K562 (cell line): ENCODE data around the gene UBE2L6. TPM values are rescaled to one million over a fixed set of nuclear protein-coding genes. Genes with fewer than 3 reads are reported as not detected.

Experiments used
- AFF1 ChIP-seq, 2 experiments: fragments of 450-650 bp; IDR thresholded peaks; 2 replicates each; pipeline ENCODE4 v1.6.1; 2018; ENCODE audit warnings: mild to moderate bottlenecking in 2 of 2, low read depth in 1 of 2; ENCODE audit not compliant: partially characterized antibody in 2 of 2
- CCAR2 ChIP-seq: fragments of 200-400 bp; formaldehyde crosslinking; IDR thresholded peaks from 2 replicates; pipeline ENCODE4 v1.6.1; 2017; ENCODE audit warnings: mild to moderate bottlenecking, low read depth, low read length
- CREB1 ChIP-seq, 2 experiments: sonication (generic) in 1 of 2; formaldehyde crosslinking in 1 of 2; IDR thresholded peaks; 2 replicates each; pipeline versions ENCODE4 v1.6.1 to v1.8.0; 2012 to 2022; ENCODE audit warnings: inconsistent platforms in 1 of 2, mild to moderate bottlenecking in 1 of 2, missing genetic modification reagents in 1 of 2, moderate library complexity in 1 of 2
- EWSR1 ChIP-seq: fragments of 450-650 bp; IDR thresholded peaks from 2 replicates; pipeline ENCODE4 v1.6.1; 2018; ENCODE audit warnings: borderline replicate concordance, mild to moderate bottlenecking, low read depth, moderate library complexity; ENCODE audit not compliant: partially characterized antibody
- GATAD2A ChIP-seq: fragments of 450-650 bp; IDR thresholded peaks from 2 replicates; pipeline ENCODE4 v1.6.1; 2017
- ILF3 ChIP-seq: fragments of 450-650 bp; IDR thresholded peaks from 2 replicates; pipeline ENCODE4 v1.6.1; 2018; ENCODE audit warnings: antibody characterized with exemption, mild to moderate bottlenecking, moderate library complexity, borderline replicate concordance
- MCM2 ChIP-seq: fragments of 450-650 bp; IDR thresholded peaks from 2 replicates; pipeline ENCODE4 v1.6.1; 2017; ENCODE audit warnings: low read depth, mild to moderate bottlenecking
- MEF2A ChIP-seq: IDR thresholded peaks from 2 replicates; pipeline ENCODE4 v1.6.1; 2011; ENCODE audit warnings: low read depth, mild to moderate bottlenecking, low read length, moderate library complexity; ENCODE audit not compliant: control insufficient read depth
- MITF ChIP-seq: IDR thresholded peaks from 2 replicates; pipeline ENCODE4 v1.6.1; 2014; ENCODE audit warnings: antibody characterized with exemption
- NFXL1 ChIP-seq: fragments of 450-650 bp; formaldehyde crosslinking; IDR thresholded peaks from 2 replicates; pipeline ENCODE4 v1.4.0; 2021; ENCODE audit warnings: mild to moderate bottlenecking
- NR3C1 ChIP-seq: sonication (generic); formaldehyde crosslinking; IDR thresholded peaks from 2 replicates; pipeline ENCODE4 v1.8.1; 2022; ENCODE audit warnings: missing genetic modification reagents
- PKNOX1 ChIP-seq: fragments of 450-650 bp; IDR thresholded peaks from 2 replicates; pipeline ENCODE4 v1.6.1; 2016
- POLR2AphosphoS2 ChIP-seq: IDR thresholded peaks from 2 replicates; pipeline ENCODE4 v1.6.1; 2012; ENCODE audit warnings: low read length, improper control_type of control experiment
- RHOXF2B ChIP-seq: fragments of 250-450 bp; sonication (Bioruptor Pico); conservative IDR thresholded peaks from 2 replicates; pipeline ENCODE4 v1.5.1; 2021
- SAFB2 ChIP-seq: fragments of 200-400 bp; formaldehyde crosslinking; IDR thresholded peaks from 2 replicates; pipeline ENCODE4 v1.6.1; 2018; ENCODE audit warnings: borderline replicate concordance, low read length, low read depth, moderate library complexity; ENCODE audit not compliant: severe bottlenecking
- ZBTB8A ChIP-seq: fragments of 450-650 bp; IDR thresholded peaks from 2 replicates; pipeline ENCODE4 v1.6.1; 2018; ENCODE audit warnings: mild to moderate bottlenecking, moderate library complexity; ENCODE audit not compliant: partially characterized antibody
- ZC3H8 ChIP-seq: fragments of 450-650 bp; IDR thresholded peaks from 2 replicates; pipeline ENCODE4 v1.6.1; 2017
- ZNF785 ChIP-seq: fragments of 250-450 bp; sonication (Bioruptor Pico); IDR thresholded peaks from 2 replicates; pipeline ENCODE4 v1.4.0; 2020; ENCODE audit warnings: mild to moderate bottlenecking
- polyA plus RNA-seq, 8 experiments: library from polyadenylated mRNA; depleted of rRNA in 4 of 8; stranded (reverse) in 5 of 8; unstranded in 3 of 8; fragments of >200 nt; fragmentation: Nextera tagmentation in 2 of 8; fragmentation: Illumina TruSeq in 1 of 8; extraction: Ambion mirVana in 2 of 8; extraction: Trizol in 1 of 8; gene quantifications; 2 replicates each; pipeline versions ENCODE4 v1.2.1 to v1.2.3, GENCODE V29; 2011 to 2014; ENCODE audit warnings: inconsistent platforms in 1 of 8, missing spikeins in 1 of 8
- total RNA-seq, 7 experiments: library from RNA; depleted of rRNA in 6 of 7; stranded (reverse); fragments of >200 nt in 6 of 7; fragmentation: Illumina TruSeq in 2 of 7; extraction: Trizol in 2 of 7; gene quantifications; 2 replicates each; pipeline versions ENCODE4 v1.2.1 to v1.2.3, GENCODE V29; 2011 to 2021; ENCODE audit warnings: low replicate concordance in 1 of 7
- TF ChIP-seq, protein P1 (sequence below): fragments of 250-450 bp; sonication (Bioruptor Pico); IDR thresholded peaks from 2 replicates; pipeline ENCODE4 v1.5.0; 2021; ENCODE audit warnings: mild to moderate bottlenecking, borderline replicate concordance

UBE2L6 gene
- total and polyA plus RNA-seq, 9 of the 15 experiments (the other 6 are each of a cell fraction or from before 2014, with no cell fraction given), result 5.9 to 24.9 (median 9.7) TPM

DNA sequence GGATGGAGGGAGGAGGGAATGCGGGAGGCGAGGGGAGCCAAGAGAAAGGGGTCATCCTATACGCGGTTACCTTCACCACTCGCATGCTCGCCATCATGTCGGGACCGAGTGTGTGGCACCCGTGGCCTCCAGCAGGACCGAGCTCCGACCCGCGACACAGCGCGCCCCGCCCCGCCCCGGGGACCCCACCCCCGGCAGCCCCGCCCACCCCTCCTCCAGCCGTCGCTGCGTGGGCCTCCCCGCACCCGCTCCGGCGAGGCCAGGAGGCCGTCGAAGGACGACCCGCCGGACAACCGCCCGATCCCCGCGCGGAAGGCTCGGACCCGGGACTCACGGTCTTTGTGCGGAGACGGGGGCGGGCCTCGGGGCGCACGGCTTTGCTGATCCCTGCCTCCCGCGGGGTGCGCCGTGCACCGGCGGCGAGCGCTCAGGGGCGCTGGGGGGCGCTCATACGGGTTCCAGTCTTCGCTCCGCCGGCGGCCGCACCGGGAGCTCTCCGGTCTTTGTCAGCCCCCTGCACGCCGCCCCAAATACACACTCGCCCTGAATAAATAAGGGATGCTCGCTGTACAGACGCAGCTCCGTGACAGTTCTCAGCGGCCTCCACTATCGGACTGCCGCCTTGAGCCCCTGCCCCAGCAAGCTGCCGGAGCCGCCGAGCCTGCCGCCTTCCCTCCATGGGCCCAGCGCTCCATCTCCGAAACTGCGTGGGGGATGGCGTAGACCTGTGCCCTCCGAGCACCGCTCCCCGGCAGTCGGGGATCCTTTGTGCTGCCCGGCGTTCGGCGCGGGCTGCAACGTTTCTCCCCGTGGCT, at the start of gene UBE2L6 (continued):
- TF ChIP-seq CREB1 (IDR thresholded peaks at IDR 0.05) (no peak), CREB1 (CRISPR knock-in tag; IDR thresholded peaks at IDR 0.05) (0 out of 2 replicates have a peak, but pooled peaks have one; percentile 6), MCM2 (no peak), SAFB2 (no peak), MEF2A (no peak), POLR2AphosphoS2 (no peak), PKNOX1 (no peak), RHOXF2B (CRISPR knock-in tag) (no peak), NFXL1 (no peak), MITF (no peak), EWSR1 (no peak), NR3C1 (CRISPR knock-in tag) (no peak), AFF1 (IDR thresholded peaks at IDR 0.05; ENCODE audit: low read depth in 1 of 2, partially characterized antibody in 2 of 2) (no peak), ZBTB8A (no peak), ILF3 (no peak), ZC3H8 (no peak), ZNF785 (CRISPR knock-in tag) (no peak), CCAR2 (no peak), GATAD2A (peak; percentile 29; the same call in 1 of the 2 replicates)
- TF ChIP-seq, protein P1, sequence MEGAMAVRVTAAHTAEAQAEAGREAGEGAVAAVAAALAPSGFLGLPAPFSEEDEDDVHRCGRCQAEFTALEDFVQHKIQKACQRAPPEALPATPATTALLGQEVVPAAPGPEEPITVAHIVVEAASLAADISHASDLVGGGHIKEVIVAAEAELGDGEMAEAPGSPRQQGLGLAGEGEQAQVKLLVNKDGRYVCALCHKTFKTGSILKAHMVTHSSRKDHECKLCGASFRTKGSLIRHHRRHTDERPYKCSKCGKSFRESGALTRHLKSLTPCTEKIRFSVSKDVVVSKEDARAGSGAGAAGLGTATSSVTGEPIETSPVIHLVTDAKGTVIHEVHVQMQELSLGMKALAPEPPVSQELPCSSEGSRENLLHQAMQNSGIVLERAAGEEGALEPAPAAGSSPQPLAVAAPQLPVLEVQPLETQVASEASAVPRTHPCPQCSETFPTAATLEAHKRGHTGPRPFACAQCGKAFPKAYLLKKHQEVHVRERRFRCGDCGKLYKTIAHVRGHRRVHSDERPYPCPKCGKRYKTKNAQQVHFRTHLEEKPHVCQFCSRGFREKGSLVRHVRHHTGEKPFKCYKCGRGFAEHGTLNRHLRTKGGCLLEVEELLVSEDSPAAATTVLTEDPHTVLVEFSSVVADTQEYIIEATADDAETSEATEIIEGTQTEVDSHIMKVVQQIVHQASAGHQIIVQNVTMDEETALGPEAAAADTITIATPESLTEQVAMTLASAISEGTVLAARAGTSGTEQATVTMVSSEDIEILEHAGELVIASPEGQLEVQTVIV (CRISPR knock-in tag), result no peak
